Activated CD4-positive, CD25-positive, alpha-beta regulatory T cell treated with anti-CD3 and anti-CD28 coated beads, Interleukin-2, amount 50 U/mL, for 24 hours (primary cell): Measurements from ENCODE around the gene CREBL2.
"Not testable (repeated sequence)": the region's sequence is repeated elsewhere in the genome, so short reads cannot be mapped to it uniquely, and the experiment has no call there.

Source experiments
- ATAC-seq, 2 donors: fragments of 150-1000 bp; cut with Tn5 transposase; one replicate each; pipeline ENCODE4 v1.10.0; 2021; ENCODE audit warnings: mild to moderate bottlenecking in 1 of 2, moderate library complexity in 1 of 2

The CREBL2 gene, protein sequence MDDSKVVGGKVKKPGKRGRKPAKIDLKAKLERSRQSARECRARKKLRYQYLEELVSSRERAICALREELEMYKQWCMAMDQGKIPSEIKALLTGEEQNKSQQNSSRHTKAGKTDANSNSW

DNA sequence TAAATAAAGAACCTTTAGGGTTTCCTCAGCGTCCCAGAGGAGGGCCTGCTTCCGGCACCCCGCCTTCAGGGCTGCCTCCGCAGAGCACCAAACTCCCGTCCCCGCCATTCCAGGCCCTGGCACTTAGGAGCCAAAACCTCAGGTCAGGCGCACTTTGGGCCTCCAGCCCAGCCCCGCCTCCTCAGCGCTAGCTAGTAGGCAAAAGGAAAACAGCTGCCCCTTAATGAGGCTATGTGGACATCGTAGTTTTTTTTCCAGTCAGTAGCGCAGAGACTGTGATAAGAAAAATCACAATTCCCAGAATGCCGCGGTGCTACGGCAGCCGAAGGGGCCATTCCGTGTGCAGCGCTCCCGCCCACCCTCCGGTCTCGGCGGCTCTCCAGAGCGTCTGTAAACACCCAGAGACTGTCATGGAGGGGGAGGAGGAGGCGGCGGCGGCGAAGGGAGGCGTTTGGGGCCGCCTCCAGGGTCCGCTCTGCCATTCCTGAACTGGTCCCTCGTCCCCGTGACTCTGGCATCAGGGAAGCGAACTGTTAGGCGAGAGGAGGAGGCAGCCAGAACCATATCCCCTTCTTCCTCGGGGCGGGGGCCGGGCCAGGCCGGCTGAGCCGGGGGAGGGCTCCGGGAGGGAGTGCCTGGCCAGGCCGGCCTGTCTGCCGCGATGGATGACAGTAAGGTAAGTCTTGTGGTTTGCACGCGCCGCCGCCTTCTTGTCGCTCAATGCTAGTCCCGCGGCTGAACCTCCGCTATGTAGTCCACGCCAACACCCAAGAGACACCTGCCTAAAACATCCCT lies at the start of gene CREBL2:
Gene CREBL2, plus strand, starts transcription at position 365 of the 795 bp plus-strand sequence. Its CDS starts 297 bp downstream, at position 662.
- peak; percentile 85 to 87 for ATAC-seq

DNA sequence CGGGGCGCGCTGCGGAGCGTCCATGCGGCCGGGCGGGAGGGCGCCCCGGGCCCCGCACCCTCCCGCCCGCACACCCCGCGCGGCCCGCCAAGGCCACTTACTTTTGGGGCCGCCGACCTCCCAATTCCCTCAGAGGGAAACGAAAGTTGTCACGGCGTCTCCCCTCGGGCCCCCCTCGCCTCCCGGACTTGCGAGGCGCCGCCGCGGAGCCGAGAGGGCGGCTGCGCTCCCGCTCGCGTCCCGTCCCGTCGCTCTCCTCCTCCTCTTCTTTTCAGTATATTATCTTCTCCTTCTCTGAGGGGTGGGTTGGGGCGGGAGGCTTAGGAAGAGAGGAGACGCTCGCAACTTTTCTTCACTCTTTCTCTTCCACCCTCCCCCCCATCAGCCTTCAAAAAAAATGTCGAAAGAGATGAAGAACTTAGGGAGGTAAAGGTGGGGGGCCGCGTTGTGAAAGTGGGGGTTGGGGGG lies 49.6 kb upstream of the CREBL2 start:
- peak; percentile 1 to 4 for ATAC-seq

DNA sequence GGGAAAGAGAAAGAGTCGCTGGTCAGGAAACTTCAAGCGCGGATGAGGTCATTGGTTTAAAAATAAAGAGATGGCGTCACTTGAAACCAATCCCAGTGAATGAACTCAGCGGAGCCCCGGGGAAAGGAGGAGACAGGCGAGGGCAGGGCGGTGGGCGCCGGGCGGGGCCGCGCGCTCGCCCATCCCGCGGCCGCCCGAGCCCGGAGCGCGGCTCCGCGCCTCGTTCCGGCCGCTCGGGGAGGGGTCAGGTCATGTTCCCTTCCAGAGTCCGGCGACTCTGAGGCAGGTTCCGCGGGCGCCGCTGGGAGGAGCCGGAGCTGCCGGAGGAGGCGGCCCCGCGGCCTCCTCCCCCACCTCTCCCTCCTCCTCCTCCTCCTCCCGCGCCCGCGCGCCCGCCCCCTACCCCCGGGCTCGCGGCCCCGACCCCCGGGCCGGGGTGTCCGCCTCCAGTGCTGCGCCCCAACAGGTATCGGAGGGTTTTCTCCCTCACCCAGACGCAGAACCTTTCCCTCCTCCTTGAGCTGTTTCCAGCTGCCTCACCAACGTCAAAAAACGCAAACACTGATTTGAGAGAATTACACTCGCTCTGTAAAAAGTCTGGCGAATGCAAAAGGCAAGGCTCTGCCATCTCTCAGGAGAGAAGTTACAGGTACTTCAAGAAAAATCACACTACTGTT lies 49.0 kb upstream of the CREBL2 start, which contains the start of gene DUSP16:
Gene DUSP16, minus strand, starts transcription at position 279 of the 677 bp plus-strand sequence. CDS start 41,765 bp downstream, outside the sequence.
- peak; percentile 65 to 70 for ATAC-seq

DNA sequence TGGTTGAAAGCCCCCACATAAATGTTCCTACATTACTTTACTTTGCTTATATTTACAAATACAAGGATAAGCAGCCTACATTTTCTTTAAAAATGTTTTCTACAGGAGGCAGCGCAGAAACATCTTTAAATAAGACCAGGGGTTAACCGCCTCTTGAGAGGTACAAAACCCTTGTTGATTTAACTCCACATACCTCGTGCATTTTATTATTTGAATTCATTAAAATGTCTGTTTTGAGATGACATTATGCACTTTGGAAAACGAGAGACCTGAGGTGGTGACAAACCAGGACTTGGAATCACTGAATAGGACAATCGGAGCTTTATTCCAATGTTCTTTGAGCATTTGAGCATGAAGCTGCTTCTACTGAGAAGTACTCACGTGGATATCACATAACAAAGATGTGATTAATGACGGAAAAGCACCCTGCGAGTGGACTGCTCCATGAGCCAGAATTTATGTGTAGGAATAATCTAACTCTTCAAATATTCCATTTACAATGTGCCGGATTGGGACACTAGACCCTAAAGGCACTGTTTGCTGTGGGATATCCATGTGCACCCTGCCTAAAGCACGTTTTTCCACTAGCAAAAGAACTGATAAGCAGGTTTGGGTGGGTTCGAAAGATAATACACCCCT lies 48.3 kb upstream of the CREBL2 start:
- no peak for ATAC-seq

DNA sequence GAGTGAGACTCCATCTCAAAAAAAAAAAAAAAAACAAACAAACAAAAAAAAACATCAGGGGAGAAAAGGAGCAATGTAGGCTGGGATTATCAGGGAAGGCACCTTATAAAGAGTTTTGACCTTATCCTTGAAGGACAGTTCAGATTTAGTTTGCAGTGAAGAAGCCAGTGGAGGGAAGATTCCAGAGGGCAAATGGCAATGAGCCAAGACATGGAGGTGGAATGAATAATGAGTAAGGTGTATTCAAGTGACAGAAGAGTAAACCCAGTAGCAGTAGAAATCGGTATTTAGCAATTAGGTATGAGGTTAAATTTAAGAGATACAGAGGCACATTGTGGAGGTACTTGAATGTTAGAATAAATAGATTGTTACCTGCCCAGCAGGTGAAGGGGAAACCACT lies 46.8 kb upstream of the CREBL2 start:
- ATAC-seq = no peak

DNA sequence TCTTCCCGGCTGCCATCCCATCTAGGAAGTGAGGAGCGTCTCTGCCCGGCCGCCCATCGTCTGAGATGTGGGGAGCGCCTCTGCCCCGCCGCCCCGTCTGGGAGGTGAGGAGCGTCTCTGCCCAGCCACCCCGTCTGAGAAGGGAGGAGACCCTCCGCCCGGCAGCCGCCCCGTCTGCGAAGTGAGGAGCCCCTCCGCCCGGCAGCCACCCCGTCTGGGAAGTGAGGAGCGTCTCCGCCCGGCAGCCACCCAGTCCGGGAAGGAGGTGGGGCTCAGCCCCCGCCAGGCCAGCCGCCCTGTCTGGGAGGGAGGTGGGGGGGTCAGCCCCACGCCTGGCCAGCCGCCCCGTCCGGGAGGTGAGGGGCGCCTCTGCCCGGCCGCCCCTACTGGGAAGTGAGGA lies 45.7 kb upstream of the CREBL2 start:
- ATAC-seq = not testable (repeated sequence)

DNA sequence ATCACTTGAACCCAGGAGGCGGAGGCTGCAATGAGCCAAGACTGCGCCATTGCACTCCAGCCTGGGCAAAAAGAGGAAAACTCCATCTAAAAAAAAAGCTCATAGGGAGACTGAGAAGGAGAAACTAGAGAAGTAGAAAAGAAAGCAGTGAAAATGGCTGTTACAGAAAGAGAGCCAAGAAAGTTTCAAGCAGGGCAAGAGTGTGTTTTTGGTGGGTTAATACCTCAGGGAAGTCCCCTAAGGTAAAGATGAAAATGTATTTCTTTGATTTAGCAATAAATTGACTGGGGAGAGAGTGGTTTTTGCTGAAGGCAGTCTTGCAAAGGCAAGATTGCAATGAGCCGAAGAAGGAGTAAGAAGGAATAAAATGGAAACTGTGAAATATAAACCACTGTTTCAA lies 39.0 kb upstream of the CREBL2 start:
- no peak for ATAC-seq

DNA sequence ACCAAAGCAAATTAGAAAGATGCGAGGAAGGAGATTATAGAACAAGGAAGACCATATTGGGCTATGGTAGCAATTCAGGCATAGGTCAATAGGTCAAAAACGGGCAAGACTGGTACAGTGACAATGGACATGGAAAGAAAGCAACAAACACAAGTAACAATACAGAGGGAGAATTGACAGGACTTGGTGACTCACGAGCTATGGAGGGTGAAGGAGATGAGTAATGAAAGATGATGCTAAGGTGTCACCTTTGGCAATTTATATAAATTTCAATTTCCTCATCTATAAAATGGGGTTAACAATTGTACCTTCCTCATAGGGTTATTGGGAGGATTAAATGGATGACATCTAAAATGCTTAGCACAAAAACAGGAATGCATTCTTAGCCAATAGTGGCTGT lies 33.9 kb upstream of the CREBL2 start:
- ATAC-seq = peak in 1 of 2 donors; percentile 37

DNA sequence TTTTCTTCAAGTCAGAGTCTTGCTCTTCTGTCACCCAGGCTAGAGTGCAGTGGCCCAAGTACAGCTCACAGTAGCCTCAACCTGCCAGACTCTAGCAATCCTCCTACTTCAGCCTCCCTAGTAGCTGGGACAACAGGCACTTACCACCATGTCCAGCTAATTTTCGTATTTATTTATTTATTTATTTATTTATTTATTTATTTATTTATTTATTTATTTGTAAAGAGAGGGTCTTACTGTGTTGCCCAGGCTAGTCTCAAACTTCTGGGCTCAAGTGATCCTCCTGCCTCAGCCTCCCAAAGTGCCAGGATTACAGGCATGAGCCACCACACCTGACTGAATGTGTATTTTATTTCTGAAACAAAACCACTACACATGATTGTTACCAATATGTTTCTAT lies 31.0 kb upstream of the CREBL2 start:
- not testable (repeated sequence) for ATAC-seq

DNA sequence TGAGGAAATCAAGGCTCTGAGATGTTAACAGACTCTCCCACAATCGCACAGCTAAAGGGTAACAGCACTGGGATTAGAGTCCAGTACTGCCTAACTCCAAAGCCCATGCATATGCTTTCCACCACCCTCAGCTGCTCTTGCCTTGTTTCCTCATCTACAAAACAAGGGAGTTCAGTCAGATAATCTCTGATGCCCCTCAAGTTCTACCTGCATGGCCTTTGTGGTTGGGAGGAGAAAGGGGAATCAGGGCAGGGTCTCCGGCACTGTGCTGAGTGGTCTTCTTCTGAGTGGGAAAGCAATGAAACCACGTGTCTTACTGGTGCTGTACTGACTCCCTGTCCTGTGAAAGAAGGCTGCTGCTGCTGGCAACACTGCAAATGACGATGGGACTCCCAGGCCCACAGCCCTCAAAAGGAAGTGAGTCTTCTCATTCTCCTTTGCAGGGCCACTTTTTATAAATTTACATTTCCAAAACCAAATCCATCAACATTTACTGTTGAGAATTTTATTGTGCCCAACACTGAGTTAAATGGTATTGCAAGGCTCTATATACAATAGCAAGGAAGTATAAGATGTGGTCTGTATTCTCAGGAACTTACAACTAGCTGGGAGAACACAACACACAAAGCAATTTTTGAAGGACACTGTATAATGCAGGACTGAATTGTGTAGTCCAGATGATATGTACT lies 29.3 kb upstream of the CREBL2 start:
- ATAC-seq = no peak

DNA sequence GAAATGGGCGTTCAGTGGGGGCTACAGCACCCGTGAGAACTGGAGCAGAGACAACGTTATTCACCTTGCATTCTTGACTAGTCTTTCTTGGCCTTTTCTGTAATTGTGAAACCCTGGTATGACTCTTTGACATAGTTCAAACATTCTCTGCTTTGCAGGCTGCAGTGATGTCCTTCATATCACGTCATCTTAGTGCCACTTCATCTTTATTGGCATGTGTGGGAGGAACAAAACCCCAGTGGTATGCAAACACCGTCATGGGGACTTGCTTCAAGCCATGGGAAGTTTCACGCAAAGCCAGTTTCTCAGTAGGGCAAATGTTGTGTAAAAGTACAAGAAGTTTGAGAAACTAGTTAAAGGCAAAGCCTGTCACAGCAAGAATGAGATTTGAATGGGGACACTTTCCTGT lies 28.8 kb upstream of the CREBL2 start:
- ATAC-seq = peak; percentile 94 to 97

DNA sequence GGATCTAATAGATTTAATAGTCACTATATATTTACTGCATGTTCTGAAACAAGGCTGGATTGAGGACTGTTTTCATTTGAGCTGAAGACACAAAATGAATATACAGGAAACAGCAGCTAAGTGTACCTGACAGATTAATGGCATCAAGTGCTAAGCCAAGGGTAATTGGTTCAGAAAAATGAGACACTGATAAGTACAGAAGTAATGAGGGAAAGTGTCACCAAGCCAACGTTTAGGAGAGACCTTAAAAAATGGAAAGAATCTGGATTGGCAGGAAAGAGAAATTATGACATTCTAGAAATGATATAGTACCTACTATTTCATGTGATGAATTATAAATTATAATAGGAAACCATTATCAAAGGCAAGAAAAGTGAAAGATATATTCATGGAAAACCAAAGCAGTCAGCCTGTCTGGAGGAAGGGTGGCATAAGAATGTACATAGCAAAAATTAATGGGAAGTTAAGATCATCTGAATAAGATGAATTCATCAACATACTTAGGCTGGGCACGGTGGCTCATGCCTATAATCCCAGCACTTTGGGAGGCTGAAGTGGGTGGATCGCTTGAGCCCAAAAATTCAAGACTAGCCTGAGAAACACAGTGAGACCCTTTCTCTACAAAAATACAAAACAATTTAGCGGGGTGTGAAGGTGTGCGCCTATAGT lies 28.0 kb upstream of the CREBL2 start:
- ATAC-seq = no peak

DNA sequence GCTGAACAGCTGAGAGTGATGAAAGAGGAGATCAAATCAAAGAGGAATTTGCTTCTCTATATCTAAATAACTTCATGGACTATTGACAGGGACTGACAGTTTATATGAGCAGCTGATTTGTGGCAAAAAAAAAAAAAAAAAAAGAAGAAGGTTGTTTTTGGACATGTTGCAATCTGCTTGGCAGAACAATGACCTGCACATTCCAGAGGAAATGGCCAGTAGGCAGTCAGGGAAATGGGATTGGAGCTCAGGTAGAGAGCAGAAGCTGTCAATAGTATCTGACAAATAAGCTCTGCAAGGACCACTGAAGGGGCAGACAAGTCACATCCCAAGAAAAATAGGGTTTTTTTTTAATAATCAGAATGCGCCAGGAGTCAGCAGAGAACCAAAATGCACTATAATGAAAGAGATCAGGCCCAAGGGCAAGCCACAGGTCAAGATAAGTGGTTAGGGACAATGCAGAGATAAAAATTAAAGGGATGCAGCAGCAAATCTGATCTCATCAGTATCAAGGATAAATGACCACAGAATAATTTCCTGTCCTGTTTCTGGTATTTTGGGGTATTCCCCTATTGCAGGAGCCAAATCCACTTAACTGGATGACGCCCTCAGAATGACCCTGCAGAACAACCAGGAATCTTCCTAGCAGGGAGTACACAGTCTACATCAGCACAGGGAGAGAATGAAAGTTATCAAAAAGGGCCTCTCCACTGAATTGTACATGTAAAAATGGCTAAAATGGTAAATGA lies 26.4 kb upstream of the CREBL2 start:
- ATAC-seq = no peak

DNA sequence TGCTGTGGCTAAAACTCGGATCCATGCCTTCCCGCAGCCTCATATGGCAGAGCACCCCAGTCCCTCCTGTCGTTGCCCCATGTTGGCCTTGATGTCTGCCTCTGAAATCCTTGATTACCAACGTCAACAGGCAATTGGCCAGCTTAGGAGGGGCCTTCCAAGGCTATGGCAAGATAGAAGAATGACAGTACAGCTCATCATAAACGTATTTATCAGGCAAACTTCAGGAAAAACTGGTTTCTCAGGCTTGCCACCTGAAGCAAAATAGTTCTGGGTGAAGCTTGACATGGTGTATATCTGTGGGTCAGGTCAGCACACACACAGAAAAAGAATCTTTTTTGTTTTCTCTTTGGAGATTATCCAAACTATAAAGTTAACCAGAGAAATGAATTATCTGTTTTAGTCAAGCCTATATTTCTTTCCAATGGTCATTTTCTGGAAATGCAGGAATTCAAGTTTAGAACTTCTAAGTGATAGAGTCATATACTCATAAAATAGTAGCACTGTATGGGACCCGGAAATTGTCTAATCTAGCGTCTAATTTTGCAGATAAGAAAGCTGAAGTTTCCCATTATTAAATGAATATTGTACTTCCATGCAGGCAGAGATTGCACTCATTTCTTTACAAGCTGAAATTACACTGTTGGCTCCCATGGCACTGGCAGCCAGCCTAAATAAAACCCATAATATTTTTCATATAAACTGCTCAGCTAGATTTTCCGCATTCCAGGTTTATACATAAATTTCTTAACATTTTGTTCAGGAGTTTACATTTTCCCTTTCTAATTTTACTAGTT lies 24.6 kb upstream of the CREBL2 start:
- no peak for ATAC-seq

DNA sequence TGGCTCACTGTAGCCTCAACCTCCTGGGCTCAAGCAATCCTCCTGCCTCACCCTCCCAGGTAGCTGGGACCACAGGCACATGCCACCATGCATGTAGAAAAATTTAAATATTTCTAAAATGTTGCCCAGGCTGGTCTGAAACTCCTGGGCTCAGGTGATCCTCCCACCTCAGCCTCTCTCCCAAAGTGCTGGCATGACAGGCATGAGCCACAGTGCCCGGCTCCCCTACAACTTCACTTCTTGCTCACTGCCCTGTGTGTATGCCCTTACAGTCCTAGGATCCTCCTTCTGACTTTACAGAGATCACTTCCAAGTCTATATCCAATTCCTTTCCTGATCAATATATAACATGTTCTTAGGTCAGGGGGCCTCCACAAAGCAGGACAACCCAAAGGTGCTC lies 23.8 kb upstream of the CREBL2 start:
- no peak for ATAC-seq

DNA sequence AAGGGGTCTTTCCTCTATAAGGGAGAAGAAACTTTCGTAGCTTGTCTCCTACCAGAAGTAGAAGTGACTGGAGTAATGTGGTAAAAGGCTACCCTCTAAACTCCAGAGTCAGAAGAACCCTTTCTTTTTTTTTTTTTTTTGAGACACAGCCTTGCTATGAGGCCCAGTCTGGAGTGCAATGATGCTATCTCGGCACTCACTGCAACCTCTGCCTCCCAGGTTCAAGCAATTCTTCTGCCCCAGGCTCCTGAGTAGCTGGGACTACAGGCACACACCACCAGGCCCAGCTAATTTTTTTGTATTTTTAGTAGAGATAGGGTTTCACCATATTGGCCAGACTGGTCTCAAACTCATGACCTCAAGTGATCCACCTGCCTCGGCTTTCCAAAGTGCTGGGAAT lies 23.2 kb upstream of the CREBL2 start:
- not testable (repeated sequence) for ATAC-seq

DNA sequence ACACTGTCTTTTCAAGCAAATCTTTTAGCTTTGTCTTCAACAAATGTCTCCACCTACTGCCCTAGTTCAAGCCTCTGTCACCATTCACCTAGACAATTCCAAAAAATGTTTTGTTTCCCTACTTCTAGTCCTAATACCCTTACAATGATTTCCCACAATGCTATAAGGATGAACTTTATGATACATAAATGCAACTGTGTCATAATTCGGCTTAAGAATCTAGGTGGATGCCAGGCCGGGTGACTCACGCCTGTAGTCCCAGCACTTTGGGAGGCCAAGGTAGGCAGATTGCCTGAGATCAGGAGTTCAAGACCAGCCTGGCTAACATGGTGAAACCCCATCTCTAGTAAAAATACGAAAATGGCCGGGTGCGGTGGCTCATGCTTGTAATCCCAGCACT lies 20.7 kb upstream of the CREBL2 start:
- no peak for ATAC-seq

DNA sequence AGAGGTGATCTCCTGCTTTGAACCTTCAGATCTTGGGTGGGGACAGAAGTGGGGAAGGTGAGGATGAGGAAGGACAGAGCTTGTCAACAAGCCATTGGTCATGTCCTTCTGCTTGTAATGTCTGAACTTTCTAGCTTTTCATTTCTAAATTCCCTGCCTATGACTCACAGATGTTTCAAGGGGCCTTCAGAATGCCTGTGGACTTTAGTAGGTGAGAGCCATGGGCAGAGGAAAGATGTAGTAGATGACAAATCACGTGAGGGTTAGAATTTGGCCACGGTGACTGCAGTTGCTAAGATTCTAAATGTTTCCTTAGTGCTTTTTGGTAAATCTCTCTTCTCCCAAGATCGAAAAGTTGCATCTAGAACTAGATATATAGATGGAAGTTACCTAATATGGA lies 18.7 kb upstream of the CREBL2 start:
- no peak for ATAC-seq

DNA sequence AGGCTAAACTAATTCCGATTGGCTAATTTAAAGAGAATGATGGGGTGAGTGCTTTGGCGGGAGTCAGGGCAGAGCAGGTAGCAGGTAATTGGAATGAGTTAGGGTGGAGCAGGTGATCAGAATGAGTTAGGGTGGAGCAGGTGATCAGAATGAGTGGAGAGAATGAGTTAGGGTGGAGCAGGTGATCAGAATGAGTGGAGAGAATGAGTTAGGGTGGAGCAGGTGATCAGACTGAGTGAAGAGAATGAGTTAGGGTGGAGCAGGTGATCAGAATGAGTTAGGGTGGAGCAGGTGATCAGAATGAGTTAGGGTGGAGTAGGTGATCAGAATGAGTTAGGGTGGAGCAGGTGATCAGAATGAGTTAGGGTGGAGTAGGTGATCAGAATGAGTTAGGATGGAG lies 15.7 kb upstream of the CREBL2 start:
- ATAC-seq = not testable (repeated sequence)

DNA sequence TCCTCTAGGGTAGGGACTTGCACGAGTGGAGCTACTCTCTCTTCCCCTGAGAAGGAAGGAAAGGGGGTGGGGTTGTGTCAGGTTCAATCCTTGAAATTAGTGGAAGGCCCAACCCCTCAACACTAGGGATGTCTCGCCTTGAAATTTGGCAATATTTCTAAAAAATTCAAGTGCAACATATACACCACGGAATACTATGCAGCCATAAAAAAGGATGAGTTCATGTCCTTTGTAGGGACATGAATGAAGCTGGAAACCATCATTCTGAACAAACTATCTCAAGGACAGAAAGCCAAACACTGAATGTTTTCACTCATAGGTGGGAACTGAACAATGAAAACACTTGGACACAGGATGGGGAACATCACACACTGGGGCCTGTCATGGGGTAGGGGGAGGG lies 15.1 kb upstream of the CREBL2 start:
- ATAC-seq = not testable (repeated sequence)
